Glomerular visceral epithelial cell (primary cell): Measurements from ENCODE around the gene DRC7.
A peak's percentile ranks its signal among the peaks of the same experiment; 100 is the strongest.
"Not testable (repeated sequence)": the region's sequence is repeated elsewhere in the genome, so short reads cannot be mapped to it uniquely, and the experiment has no call there.

Source experiments
- DNase-seq: peaks from one replicate; pipeline ENCODE4 v3.0.0-alpha.2; 2016; ENCODE audit errors: extremely low spot score

Gene DRC7

GRCh38 chr16:57713596-57713995 is 19.0 kb downstream of the DRC7 start:
- no peak for DNase-seq

- DNase-seq = no peak
Measured at GRCh38 chr16:57714047-57714446, 19.4 kb downstream of the DRC7 start.

- peak; percentile 59 for DNase-seq
Measured at GRCh38 chr16:57720142-57720575, 25.6 kb downstream of the DRC7 start.

GRCh38 chr16:57721356-57722209 is 27.0 kb downstream of the DRC7 start:
- no peak for DNase-seq

GRCh38 chr16:57722210-57722499 is 27.5 kb downstream of the DRC7 start:
- DNase-seq = no peak

- DNase-seq = no peak
Measured at GRCh38 chr16:57722651-57723050, 28.0 kb downstream of the DRC7 start.

- DNase-seq = no peak
Measured at GRCh38 chr16:57723170-57723569, 28.6 kb downstream of the DRC7 start.

GRCh38 chr16:57724531-57724930 is 29.9 kb downstream of the DRC7 start:
- no peak for DNase-seq

GRCh38 chr16:57725151-57725550 is 30.5 kb downstream of the DRC7 start:
- DNase-seq = no peak

- no peak for DNase-seq
Measured at GRCh38 chr16:57725554-57725953, 30.9 kb downstream of the DRC7 start.

- DNase-seq = no peak
Measured at GRCh38 chr16:57725976-57726375, 31.4 kb downstream of the DRC7 start.

GRCh38 chr16:57726433-57726947 is 31.9 kb downstream of the DRC7 start:
- no peak for DNase-seq

- no peak for DNase-seq
Measured at GRCh38 chr16:57727610-57728009, 33.0 kb downstream of the DRC7 start.

GRCh38 chr16:57728336-57729181 is 34.0 kb downstream of the DRC7 start:
- no peak for DNase-seq

GRCh38 chr16:57729182-57729484 is 34.5 kb downstream of the DRC7 start:
- no peak for DNase-seq

- DNase-seq = not testable (repeated sequence)
Measured at GRCh38 chr16:57729852-57730251, 35.2 kb downstream of the DRC7 start.

GRCh38 chr16:57730771-57731730 is 36.4 kb downstream of the DRC7 start:
- no peak for DNase-seq

GRCh38 chr16:57732037-57732436 is 37.4 kb downstream of the DRC7 start:
- DNase-seq = no peak

- DNase-seq = no peak
Measured at GRCh38 chr16:57732714-57733113, 38.1 kb downstream of the DRC7 start.

- DNase-seq = no peak
Measured at GRCh38 chr16:57734308-57734924, 39.8 kb downstream of the DRC7 start.
